ENCODE measurements around the gene ANKMY1. TPM values are rescaled to one million over a fixed set of nuclear protein-coding genes. Genes with fewer than 3 reads are reported as not detected.

The ANKMY1 gene
- total RNA-seq, 4 donors from 2014 or later = 15.1 to 64.0 (median 27.5) TPM

- Histone ChIP-seq H3K4me1 (peaks cover 10 to 20% (median 16%) of the 10 kb centered on the region in 4 donors), H3K27me3 (no peaks in the 10 kb centered on the region), H3K27ac (no peak overlapping the region), H3K4me3 (no peak overlapping the region), H3K36me3 (peaks cover 0 to 5% (median 0%) of the 10 kb centered on the region in 4 donors), H3K9me3 (no peaks in the 10 kb centered on the region)
- intact Hi-C loops (cut with DNase I; ENCODE audit: low total_unique reads) = no loop called here
- DNase-seq = no peak
- in situ Hi-C loops (cut with MboI; ENCODE audit: low pct_ligation_motif_present in 1 of 4, low pct_unique_long_range_greater_than_20kb in 1 of 4, low sequenced_read_pairs in 3 of 4) = no loop called here
- 99% methylated on average over 21 of the region's 21 CpGs; no CpG with 5 or more reads in 1 of the 2 donors for WGBS, 2 donors (ENCODE audit: low coverage in 1 of 2)
- TF ChIP-seq EP300 (IDR thresholded peaks at IDR 0.05; ENCODE audit: low read depth) (no peak), POLR2A (IDR thresholded peaks at IDR 0.05) (no peak), POLR2AphosphoS5 (IDR thresholded peaks at IDR 0.05) (no peak)
- TF ChIP-seq, protein P1, sequence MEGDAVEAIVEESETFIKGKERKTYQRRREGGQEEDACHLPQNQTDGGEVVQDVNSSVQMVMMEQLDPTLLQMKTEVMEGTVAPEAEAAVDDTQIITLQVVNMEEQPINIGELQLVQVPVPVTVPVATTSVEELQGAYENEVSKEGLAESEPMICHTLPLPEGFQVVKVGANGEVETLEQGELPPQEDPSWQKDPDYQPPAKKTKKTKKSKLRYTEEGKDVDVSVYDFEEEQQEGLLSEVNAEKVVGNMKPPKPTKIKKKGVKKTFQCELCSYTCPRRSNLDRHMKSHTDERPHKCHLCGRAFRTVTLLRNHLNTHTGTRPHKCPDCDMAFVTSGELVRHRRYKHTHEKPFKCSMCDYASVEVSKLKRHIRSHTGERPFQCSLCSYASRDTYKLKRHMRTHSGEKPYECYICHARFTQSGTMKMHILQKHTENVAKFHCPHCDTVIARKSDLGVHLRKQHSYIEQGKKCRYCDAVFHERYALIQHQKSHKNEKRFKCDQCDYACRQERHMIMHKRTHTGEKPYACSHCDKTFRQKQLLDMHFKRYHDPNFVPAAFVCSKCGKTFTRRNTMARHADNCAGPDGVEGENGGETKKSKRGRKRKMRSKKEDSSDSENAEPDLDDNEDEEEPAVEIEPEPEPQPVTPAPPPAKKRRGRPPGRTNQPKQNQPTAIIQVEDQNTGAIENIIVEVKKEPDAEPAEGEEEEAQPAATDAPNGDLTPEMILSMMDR (IDR thresholded peaks at IDR 0.05) = no peak
Observed at GRCh38 chr2:240590681-240591111, 32.9 kb upstream of the ANKMY1 start.

DNA sequence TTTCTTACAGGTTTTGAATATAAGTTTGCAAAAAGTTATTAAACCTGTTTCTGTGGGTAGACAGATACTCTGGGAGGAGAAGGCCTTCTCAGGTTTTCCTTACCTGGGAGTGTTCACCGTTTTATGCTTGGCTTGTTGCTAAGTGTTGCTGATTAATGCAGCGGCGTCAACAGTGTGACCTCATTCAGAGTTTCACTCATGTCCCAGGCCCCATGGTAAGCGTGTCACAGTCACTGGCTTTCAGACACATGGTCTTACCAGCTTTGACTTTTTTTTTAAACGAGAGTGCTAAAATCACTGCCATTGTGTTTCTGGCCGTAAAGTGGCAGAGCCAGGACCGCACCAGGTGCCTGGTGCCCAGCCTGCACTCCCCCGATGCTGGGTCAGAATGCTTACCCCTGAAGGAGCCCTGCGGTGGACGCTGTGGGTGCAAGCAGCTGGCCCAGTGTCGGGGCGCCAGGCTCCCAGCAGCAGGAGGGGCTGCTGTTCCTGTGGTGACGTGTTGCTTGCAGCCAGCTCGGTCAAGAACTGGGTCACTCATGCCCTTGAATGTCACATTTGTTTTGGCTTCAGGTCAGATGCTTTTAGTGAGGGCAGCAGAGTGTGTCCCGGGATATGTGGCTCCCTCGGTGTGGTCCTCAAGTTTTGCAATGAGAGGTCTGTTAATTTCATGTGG lies 32.2 kb upstream of the ANKMY1 start:
- peaks cover 0 to 5% (median 0%) of the 10 kb centered on the region in 4 donors for H3K36me3 ChIP-seq
- H3K4me3 ChIP-seq = no peak overlapping the region
- peaks cover 17 to 27% (median 22%) of the 10 kb centered on the region in 4 donors for H3K4me1 ChIP-seq
- in situ Hi-C loops (cut with MboI; ENCODE audit: low pct_ligation_motif_present in 1 of 4, low pct_unique_long_range_greater_than_20kb in 1 of 4, low sequenced_read_pairs in 3 of 4) (no loop called here), intact Hi-C loops (cut with DNase I; ENCODE audit: low total_unique reads) (no loop called here)
- TF ChIP-seq POLR2AphosphoS5 (IDR thresholded peaks at IDR 0.05) (no peak), EP300 (IDR thresholded peaks at IDR 0.05; ENCODE audit: low read depth) (no peak), POLR2A (IDR thresholded peaks at IDR 0.05) (no peak)
- TF ChIP-seq, protein P1 (IDR thresholded peaks at IDR 0.05) = no peak
- DNase-seq = no peak
- 87% methylated on average over 16 of the region's 16 CpGs; no CpG with 5 or more reads in 1 of the 2 donors for WGBS, 2 donors (ENCODE audit: low coverage in 1 of 2)
- no peaks in the 10 kb centered on the region for H3K9me3 ChIP-seq
- no peaks in the 10 kb centered on the region for H3K27me3 ChIP-seq
- H3K27ac ChIP-seq = no peak overlapping the region

DNA sequence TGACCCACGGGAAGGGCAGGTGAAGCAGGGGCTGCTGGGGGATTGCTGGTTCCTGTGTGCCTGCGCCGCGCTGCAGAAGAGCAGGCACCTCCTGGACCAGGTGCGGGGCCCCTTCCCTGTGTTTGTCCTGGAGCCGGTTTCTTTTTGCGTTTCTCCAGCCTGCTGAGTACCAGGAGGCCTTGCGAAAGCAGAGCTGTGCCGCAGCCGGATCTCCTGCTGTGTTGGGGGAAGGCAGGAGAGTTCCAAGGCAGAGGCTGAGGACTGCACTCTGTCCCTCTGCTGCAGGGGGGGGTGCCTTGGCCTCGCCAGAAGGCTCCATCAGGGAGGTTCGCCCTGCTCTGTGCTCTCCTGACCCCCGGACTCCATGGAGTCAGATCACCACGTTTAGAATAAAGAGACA lies 31.6 kb upstream of the ANKMY1 start:
- 80% methylated on average over 11 of the region's 14 CpGs; no CpG with 5 or more reads in 1 of the 2 donors for WGBS, 2 donors (ENCODE audit: low coverage in 1 of 2)
- no peaks in the 10 kb centered on the region for H3K9me3 ChIP-seq
- in situ Hi-C loops (cut with MboI; ENCODE audit: low pct_ligation_motif_present in 1 of 4, low pct_unique_long_range_greater_than_20kb in 1 of 4, low sequenced_read_pairs in 3 of 4) = no loop called here
- no peak for DNase-seq
- peaks cover 0 to 5% (median 0%) of the 10 kb centered on the region in 4 donors for H3K36me3 ChIP-seq
- H3K4me1 ChIP-seq = peaks cover 23 to 33% (median 27%) of the 10 kb centered on the region in 4 donors
- H3K27me3 ChIP-seq = no peaks in the 10 kb centered on the region
- TF ChIP-seq, protein P1 (IDR thresholded peaks at IDR 0.05) = no peak
- TF ChIP-seq POLR2A (IDR thresholded peaks at IDR 0.05) (no peak), POLR2AphosphoS5 (IDR thresholded peaks at IDR 0.05) (no peak), EP300 (IDR thresholded peaks at IDR 0.05; ENCODE audit: low read depth) (no peak)
- no peak overlapping the region for H3K4me3 ChIP-seq
- intact Hi-C loops (cut with DNase I; ENCODE audit: low total_unique reads) = no loop called here
- no peak overlapping the region for H3K27ac ChIP-seq

DNA sequence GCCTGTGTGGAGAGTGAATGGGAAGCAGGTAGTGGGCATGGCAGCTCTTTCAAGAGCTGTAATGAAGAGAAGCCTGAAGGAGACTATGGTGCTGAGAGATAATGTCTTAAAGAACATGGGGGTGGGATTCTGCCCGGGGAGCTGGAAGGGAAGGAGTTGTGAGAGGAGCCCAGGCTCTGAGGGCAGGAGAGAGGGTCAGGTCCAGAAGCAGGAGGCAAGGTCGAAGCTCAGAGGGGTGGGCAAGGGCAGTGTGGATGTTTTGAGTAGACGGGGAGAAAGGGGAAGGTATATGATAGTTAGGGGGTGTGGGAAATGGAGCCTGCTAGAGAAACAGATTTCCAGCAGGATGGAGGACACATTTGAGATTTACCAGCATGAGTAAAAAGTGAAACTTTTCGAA lies 30.9 kb upstream of the ANKMY1 start:
- Histone ChIP-seq H3K27ac (no peak overlapping the region), H3K9me3 (no peaks in the 10 kb centered on the region), H3K27me3 (no peaks in the 10 kb centered on the region), H3K4me1 (peaks cover 23 to 33% (median 28%) of the 10 kb centered on the region in 4 donors), H3K4me3 (no peak overlapping the region), H3K36me3 (peaks cover 0 to 5% (median 0%) of the 10 kb centered on the region in 4 donors)
- intact Hi-C loops (cut with DNase I; ENCODE audit: low total_unique reads) = no loop called here
- no peak for TF ChIP-seq POLR2AphosphoS5 (IDR thresholded peaks at IDR 0.05)
- no peak for TF ChIP-seq POLR2A (IDR thresholded peaks at IDR 0.05)
- TF ChIP-seq, protein P1 (IDR thresholded peaks at IDR 0.05) = no peak
- TF ChIP-seq EP300 (IDR thresholded peaks at IDR 0.05; ENCODE audit: low read depth) = no peak
- WGBS, 2 donors (ENCODE audit: low coverage in 1 of 2) = 84 to 94% methylated on average over 4 of the region's 4 CpGs
- in situ Hi-C loops (cut with MboI; ENCODE audit: low pct_ligation_motif_present in 1 of 4, low pct_unique_long_range_greater_than_20kb in 1 of 4, low sequenced_read_pairs in 3 of 4) = no loop called here
- DNase-seq = no peak
